ENCODE measurements around the gene C13orf42. TPM values are rescaled to one million over a fixed set of nuclear protein-coding genes. Genes with fewer than 3 reads are reported as not detected.

C13orf42 gene
- not detected for total RNA-seq
- long read RNA-seq = 0 reads

DNA sequence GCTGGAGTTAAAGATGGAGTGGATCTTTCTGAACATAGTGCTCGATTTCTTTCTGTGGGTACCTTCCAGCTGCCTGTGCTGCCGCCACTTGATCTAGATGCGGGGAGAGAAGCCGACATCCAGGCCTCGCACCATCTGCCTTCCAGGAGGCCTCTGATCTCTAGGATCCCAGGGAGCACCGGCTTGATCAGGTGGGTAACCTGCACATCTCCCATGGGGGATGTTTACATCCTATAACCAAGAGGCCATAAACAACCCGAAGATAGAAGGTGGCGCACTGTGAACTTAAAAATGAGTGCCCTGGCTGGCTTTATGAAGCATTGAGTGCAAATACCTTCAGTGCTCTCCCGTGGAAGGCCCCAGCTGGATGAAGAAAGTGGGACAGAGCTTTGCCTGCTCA lies at the start of gene C13orf42:
Gene C13orf42 (minus strand): TSS at position 101 of the 400 bp plus-strand sequence. CDS start 65 bp downstream, at position 36.
- no peak for DNase-seq (ENCODE audit: low spot score)

DNA sequence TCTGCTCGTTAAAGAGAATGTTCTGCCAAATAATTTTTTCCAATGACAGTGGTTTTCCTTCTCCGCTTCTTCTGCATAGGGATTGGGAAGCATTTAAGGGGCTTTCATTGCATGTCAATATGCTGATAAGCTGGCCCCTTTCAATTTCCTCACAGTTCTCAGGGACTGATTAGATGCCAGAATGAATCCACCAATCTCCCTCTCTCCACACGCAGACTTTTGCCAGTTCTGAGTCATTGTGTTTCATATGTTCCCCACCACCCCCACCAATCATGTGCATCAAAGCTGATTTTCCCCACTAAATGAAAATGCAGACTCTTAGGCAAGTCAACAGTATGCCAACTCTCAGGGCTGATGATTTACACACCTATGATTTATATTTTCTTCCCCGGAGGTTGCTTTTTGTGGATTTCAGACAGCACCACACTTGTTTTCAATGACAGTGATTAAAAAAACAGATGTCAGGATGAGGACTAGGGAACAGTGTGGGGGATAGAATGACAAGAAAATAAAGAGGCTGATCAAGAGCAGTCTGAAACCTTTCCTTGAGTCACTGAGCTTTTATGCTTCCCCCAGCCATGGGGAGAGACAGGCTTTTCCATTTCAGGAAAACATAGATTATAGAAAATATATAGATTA lies 47.9 kb upstream of the C13orf42 start:
- no peak for DNase-seq (ENCODE audit: low spot score)

DNA sequence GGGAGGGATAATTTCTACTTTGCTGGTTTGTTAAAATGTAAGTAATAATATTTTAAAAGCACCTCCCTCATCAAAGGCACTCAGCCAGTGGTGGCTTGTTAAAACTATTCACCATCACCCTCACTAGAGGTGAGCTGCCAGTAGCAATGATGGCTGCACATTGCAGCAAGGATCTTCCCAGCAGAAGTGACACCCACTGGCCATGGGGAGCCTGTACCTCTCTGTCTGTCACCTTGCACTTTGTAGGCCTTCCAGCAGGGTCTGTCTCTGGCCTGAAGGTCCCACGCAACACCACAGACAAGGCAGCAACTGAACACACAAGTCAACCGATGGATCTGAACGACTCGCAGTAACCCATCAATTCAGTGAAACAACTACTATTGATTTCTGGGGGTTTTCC lies 47.3 kb upstream of the C13orf42 start:
- DNase-seq (ENCODE audit: low spot score) = no peak

DNA sequence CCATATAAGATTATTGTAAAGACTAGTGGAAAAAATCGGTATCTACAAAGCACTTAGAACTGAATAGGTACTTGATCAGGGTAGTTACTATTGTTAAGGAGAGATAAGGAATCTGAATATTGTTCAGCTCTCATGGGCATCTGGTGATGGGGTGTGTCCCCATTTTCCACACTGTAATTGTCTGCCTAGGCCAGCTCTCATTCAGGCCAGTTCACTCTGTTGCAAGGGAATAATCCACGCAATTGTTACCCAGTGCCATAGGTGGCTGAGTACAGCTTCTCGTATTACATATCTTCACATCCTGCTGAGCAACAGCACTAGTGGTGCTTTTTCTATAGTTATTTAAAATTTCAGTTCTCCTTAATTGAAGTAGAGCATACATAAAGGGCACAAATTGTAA lies 45.6 kb upstream of the C13orf42 start:
- no peak for DNase-seq (ENCODE audit: low spot score)

DNA sequence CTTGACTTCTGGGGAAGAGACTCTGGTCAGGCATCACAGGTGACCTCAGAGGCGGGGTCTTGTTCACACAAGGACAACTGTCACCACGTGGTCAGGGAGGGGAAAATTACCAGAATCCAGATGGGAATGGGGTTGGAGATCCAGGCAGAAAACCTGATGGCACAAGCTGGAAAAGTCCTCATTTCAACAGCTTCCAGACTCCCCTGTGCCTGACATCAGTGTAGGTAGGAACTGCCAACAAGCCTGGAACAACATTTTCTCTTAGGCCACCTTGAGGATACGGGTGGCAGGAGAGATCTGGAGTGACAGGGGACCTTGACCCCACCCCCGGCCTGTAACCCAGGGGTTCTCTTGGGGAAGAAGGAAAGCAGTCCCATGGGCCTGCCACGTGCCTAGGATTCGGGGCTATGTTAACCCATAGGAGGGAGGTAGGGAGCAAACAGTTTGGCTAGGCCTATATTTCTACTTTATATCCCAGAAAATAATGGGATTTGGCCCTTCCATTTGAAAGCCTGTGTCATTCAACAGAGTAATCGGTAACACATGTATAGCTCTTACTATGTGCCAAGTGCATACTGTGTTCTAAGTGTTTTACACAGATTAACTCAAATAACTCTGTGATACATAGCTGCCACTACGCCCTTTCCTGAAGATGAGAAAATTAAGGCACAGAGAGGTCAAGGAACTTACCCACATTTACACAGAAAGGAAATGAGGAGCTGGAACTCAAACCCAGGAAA lies 44.9 kb upstream of the C13orf42 start:
- no peak for DNase-seq (ENCODE audit: low spot score)

DNA sequence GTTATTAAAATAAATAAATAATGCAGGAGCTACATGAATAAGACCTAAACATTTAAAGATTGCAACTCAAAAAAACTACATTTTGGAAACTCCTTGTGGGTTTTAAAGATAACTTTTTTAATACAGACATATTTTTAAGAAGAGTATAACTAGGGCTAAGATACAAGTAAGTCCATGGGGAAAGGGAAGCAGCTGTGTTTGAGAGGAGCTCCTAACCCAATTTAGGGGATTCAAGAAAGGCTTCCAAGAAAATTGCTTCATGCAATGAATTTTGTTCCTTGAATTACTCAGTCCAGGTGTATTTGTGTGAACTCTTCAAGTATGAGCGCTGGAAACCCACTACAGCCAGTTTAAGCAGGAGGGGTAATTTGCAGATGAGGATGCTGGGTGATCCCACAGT lies 44.1 kb upstream of the C13orf42 start:
- DNase-seq (ENCODE audit: low spot score) = no peak

DNA sequence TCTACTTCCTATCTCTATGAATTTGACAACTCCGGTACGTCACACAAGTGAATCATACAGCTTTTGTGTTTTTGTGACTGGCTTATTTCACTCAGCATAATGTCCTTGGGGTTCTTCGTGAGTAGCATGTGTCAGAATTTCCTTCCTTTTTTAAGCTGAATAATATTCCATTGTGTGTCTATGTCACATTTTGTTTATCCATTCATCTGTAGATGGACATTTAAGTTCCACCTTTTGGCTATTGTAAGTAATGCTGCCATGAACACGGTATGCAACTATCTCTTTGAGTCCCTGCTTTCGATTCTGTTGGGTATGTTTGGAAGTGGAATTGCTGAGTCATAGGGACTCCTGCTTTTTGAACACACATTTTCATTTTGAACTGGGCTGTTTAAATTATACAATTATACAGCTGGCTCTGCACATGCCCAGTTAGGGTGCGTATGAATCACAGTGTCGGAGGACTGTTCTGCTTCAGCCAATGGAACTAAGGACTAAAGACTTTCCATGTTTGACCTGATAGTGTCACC lies 43.0 kb upstream of the C13orf42 start:
- no peak for DNase-seq (ENCODE audit: low spot score)

DNA sequence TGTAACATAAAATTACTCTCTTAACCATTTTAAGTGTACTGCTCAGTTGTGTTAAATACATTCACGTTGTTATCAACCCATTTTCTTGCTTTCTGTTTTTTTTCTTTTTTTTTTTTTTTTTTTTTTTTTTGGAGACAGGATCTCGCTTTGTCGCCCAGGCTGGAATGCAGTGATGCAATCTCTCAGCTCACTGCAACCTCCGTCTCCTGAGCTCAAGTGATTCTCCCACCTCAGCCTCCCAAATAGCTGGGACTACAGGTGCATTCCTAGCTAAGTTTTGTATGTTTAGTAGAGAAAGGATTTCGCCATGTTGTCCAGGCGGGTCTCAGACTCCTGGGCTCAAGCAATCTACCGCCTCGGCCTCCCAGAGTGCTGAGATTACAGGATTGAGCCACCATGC lies 42.5 kb upstream of the C13orf42 start:
- DNase-seq (ENCODE audit: low spot score) = no peak

DNA sequence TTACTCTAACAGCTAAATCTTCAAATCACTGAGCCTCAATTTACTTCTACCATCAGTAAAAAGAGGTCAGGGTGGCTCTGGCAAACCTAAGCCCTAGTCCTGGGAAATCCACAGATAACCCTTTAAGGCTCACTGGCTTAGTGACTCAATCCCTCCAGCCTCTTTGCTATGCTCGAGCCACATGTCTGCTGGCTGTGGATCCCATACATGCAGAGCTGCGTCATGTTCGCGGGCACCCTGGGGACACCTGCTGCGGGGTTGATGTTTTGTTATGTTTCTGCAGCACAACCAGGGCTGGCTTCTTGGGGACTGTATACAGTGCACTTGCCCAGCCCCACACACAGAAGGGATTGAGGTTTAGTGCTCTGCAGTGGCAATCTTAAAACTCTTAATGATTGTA lies 41.6 kb upstream of the C13orf42 start:
- DNase-seq (ENCODE audit: low spot score) = no peak

DNA sequence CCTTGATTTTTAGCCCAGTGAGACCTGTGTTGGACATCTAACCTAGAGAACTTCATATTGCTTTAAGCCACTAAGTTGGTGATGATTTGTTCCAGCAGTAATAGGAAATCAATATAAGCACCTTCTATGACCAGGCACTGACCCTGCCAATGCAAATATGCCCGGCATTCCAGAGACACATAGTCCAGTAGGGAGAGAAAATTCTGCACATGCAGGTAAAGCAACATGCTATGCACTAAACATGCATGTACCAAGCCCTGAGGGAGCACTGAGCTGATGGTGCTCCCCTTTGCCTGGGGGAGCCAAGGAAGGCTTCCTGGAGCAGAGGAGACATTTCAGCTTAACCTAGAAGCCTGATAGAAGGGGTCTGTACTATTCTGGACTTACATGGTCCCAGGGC lies 40.4 kb upstream of the C13orf42 start:
- no peak for DNase-seq (ENCODE audit: low spot score)

DNA sequence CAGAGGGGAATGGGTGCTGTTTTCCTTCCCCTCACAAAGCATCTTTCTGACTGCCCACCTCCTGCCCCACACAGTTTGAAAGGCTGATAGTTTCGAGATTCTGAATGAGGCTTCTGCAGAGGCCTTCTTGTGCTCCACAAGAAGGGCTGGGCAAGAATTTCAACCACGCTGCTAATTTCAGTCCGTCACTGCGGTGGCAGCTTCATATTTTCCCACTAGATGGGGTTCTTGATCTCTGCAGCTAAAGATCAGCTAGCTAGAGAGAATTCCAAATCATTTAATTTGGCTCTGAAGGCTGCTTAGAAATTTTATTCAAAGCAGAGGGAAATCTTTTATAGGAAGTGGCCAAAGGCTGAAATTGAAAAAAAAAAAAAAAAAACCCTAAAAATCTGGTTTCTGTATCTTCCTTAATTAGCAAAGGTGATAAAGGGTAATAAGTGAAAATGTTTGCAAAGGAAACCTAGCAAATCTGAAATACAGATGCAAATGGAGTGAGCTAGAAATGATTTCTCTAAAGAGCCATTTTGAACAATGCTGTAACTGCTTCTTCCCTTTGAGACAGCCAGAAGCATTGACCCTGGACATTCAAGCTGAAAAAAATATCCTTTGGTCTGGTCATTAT lies 38.0 kb upstream of the C13orf42 start:
- DNase-seq (ENCODE audit: low spot score) = no peak

DNA sequence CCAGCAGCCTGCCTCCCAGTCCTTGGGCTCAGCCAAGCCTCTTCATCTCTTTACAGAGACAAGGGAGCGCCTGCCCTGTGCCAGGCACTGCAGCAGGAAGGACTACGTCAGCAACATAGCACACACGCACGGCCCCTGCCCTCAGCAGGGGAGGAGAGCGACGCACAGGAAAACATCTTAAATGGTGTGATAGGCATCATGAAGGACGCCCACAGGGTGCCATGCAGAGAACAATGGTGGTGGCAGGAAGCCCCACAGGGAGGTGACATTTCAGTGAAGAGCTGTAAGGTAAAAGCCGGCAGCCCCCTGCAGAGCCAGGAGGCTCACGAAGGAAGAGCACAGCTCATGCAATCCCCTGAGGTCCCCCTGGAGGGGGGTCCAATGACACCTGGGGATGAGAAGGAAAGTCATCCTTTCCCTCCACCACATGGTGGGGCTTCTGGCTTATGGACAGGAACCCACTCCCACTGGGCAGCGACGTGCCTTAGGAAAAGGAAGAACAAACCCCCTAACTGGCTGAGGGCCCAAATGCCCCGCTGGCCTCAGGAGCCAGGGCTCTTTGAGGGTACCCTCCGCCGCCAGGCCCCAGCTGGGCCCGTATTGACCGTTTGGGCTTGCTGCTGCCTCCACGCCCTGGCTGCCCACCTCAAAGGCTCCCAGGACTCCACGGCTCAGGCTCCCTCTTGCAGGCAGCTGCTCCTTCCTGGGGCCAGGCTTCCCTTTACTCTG lies 37.3 kb upstream of the C13orf42 start:
- no peak for DNase-seq (ENCODE audit: low spot score)

DNA sequence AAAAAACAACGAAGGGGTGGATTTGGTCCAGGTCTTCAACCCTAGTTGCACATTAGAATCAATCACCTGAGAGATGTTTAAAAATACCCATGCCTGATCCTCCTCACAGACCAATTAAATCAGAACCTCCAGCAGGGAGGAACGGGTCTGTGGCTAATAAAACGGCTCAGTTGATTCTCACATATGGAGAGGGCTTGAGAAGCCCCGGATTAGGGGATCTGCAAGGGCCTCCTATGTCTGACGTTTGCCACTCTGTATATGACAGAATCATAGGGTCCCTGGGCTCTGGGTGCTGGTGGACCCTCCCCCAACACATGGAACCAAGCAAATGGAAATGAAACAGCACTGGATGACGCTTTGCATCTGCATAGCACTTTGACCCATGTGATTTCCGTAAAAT lies 36.7 kb upstream of the C13orf42 start:
- no peak for DNase-seq (ENCODE audit: low spot score)

DNA sequence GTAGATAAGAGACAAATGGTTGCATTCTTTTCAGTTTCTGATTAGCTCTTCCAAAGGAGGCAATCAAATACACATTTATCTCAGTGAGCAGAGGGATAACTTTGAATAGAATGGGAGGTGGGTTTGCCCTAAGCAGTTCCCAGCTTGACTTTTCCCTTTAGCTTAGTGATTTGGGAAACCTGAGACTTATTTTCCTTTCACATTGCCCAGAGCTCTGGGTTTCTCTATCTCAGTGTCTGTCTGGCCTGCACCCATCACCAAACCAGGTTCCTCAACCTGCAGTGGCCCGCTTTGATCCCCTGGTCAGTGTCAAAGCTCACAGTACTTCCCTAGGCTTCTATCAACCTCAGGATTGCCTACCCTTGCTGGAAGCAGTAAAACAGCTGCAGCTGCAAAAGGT lies 35.6 kb upstream of the C13orf42 start:
- DNase-seq (ENCODE audit: low spot score) = no peak

DNA sequence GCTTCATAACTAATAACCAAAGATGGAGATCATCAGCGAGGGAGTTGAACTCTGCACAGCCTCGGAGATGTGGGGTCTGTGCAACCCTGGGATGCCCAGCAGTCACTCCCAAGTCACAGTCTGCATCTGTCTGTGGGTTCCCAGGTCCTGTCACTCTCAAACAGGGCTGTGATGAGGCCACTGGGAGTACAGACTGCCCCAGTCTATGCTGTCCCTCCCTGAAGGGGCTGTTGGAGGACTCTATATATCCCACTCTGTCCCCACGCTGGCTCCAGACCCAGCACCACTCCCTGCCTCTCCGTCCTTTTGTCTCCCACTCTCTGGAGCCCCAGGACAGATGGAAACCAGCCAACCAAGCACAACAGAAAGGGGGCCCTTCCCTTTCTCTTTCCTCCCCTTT lies 26.2 kb upstream of the C13orf42 start:
- DNase-seq (ENCODE audit: low spot score) = no peak

DNA sequence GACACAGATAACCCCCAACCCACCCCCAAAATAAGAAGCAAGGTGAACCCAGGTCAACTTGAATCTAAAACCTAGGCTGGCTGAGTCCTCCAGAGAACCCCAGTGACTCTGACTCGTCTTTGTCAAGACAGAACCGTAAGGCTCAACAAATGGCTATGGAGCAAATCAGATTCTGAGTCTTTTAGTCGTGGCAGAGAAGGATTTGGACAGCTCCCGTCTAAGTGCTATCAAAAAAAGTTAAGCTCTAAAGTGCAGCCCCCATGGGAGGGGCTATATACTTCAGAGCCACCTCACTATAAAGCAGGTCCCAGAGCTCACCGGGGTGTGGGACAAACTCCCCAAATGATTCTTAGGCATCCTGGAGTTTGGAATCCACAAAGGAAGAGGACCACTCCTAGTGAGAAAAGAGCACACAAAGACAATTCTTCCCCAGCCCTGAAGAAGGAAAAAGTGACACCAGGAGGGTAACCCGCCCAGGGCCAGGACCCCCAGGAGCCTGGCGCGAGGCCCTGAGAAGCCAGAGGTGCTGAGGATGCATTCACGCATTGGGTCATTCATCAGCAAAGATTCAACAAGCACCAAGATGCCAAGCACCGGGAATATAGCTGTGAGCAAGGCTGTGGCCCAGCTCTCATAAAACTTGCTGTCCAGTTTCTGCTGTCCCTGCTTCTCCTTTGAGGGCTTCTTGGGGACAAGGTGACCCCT lies 25.4 kb upstream of the C13orf42 start:
- DNase-seq (ENCODE audit: low spot score) = no peak

DNA sequence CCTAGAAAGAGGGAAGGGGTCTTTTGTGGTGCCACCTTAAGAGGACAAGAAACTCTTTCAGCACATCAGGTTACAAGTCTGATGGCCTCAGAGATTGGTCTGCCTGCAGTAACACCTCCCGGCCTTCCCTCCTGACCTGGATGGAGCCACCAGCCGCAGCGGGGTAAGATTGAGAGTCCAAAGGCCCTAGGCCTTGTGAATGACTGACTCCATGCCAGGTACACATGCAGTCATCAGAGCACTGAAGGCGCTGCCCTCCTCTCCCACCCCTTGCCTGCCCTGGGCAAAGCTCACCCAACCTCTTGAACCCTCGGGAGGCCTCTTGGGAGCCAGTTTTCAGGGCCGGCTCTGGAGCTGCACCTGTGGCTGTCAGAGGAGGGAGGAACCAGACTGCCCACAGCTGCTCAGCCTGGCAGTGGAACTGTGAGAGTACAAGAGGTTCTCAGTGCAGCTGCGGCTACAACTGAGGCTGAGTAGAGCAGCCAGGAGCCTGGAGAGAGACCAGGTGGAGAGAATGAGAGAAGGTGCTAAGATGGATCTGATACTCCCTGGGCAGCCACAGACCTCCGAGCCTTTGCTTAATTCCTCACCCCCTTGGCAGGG lies 23.8 kb upstream of the C13orf42 start:
- no peak for DNase-seq (ENCODE audit: low spot score)

DNA sequence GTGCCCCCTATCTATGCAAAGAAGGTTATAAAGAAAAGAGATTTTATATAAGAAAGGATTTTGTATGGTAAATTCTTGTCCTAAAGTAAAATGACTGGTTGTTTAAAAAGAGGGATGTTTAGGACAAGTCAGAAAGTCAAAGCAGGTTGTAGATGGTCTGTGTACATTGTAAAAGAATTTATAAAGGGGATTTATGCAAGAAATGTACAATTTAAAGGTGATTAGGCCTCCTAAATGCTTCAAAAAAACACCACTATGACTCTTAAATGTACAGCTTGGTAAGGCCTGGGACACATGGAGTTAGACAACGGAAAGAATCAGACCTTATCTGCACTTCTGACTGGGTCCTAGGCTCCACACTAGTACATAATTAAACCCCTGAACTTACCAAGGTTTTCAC lies 19.3 kb upstream of the C13orf42 start:
- DNase-seq (ENCODE audit: low spot score) = no peak

DNA sequence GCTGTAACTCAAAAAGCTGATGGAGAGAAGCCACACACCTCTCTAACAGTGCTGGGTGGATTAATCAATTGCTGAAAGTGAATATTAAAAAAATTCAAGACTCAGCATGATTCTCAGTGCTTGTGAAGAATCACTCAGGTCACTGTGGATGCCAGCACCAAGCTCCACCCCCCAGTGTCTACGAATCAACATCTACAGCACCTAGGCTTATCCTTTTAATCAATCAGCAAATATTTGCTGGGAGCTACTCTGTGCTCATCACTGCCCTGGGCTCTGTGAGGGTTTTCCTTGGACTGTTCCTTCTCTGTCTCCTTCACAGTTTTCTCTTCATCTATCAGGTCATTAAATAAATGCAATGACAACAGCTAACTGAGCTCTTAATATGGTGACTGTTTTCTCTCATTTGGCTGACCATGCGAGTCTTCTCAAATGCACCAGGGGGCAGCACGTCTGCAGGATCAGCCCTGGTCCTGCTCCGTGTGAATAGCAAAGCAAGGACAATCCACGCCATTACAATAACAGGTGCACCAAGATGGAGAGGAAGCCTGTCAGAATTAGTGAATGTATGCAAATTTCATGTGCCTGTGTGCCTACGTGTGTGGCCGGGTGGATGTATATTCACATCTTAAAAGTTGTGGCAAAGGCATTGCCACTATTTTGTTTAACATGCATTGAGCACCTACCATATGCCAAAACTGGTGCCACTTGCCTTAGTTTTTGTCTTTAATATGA lies 14.6 kb upstream of the C13orf42 start:
- DNase-seq (ENCODE audit: low spot score) = no peak

Measured in mesenteric fat pad (tissue), 1 donor.